Parathyroid adenoma (tissue), 2 donors: ENCODE data around the gene PCCB.
"Not testable (repeated sequence)": the region's sequence is repeated elsewhere in the genome, so short reads cannot be mapped to it uniquely, and the experiment has no call there.

Experiments
- H2AFZ ChIP-seq: fragments of 300-600 bp; sonication (generic); one replicate; pipeline ENCODE4 v1.7.0; 2017; ENCODE audit warnings: antibody characterized with exemption, mild to moderate bottlenecking
- H3K27ac ChIP-seq: fragments of 300-600 bp; sonication (generic); one replicate; pipeline ENCODE4 v1.7.0; 2017
- H3K27me3 ChIP-seq: fragments of 300-600 bp; sonication (generic); one replicate; pipeline ENCODE4 v1.7.0; 2017; ENCODE audit warnings: low read length; ENCODE audit not compliant: control insufficient read depth, insufficient read depth
- H3K36me3 ChIP-seq: fragments of 300-600 bp; sonication (generic); one replicate; pipeline ENCODE4 v1.7.0; 2017; ENCODE audit warnings: low read length; ENCODE audit not compliant: control insufficient read depth, insufficient read depth
- H3K4me1 ChIP-seq: fragments of 300-600 bp; sonication (generic); one replicate; pipeline ENCODE4 v1.7.0; 2017; ENCODE audit warnings: control low read depth
- H3K4me2 ChIP-seq: fragments of 300-600 bp; sonication (generic); one replicate; pipeline ENCODE4 v1.7.0; 2017; ENCODE audit warnings: low read length
- H3K4me3 ChIP-seq: fragments of 300-600 bp; sonication (generic); one replicate; pipeline ENCODE4 v1.7.0; 2017; ENCODE audit warnings: low read depth, low read length
- H3K79me2 ChIP-seq: fragments of 300-600 bp; sonication (generic); one replicate; pipeline ENCODE4 v1.7.0; 2017; ENCODE audit warnings: control low read depth
- H3K9ac ChIP-seq: fragments of 300-600 bp; sonication (generic); one replicate; pipeline ENCODE4 v1.7.0; 2017; ENCODE audit warnings: mild to moderate bottlenecking
- H3K9me3 ChIP-seq: fragments of 300-600 bp; sonication (generic); one replicate; pipeline ENCODE4 v1.7.0; 2017; ENCODE audit warnings: low read length; ENCODE audit not compliant: control insufficient read depth
- CTCF ChIP-seq: fragments of 300-600 bp; sonication (generic); IDR thresholded peaks from one replicate; pipeline ENCODE4 v1.7.0; 2017; ENCODE audit warnings: antibody characterized with exemption, mild to moderate bottlenecking
- donor health status: primary hyperparathyroidism.

Gene PCCB

GRCh38 chr3:136270179-136270578, 20.0 kb downstream of the PCCB start:
- no peaks in the 10 kb centered on the region for H3K4me1 ChIP-seq
- no peak overlapping the region for H3K9ac ChIP-seq
- H3K27me3 ChIP-seq: no peaks in the 10 kb centered on the region
- H2AFZ ChIP-seq: no peak overlapping the region
- no peak overlapping the region for H3K4me2 ChIP-seq
- TF ChIP-seq CTCF: no peak
- no peaks in the 10 kb centered on the region for H3K79me2 ChIP-seq
- H3K36me3 ChIP-seq: no peaks in the 10 kb centered on the region
- no peak overlapping the region for H3K4me3 ChIP-seq
- H3K27ac ChIP-seq: no peak overlapping the region
- no peaks in the 10 kb centered on the region for H3K9me3 ChIP-seq

- not testable (repeated sequence) for H3K4me1 ChIP-seq, H2AFZ ChIP-seq, H3K36me3 ChIP-seq, H3K27ac ChIP-seq, H3K4me3 ChIP-seq, H3K79me2 ChIP-seq, H3K9me3 ChIP-seq, H3K4me2 ChIP-seq, H3K9ac ChIP-seq, H3K27me3 ChIP-seq
Measured at GRCh38 chr3:136271626-136272025, 21.5 kb downstream of the PCCB start.

GRCh38 chr3:136276049-136276755, 26.1 kb downstream of the PCCB start:
- H3K79me2 ChIP-seq: no peaks in the 10 kb centered on the region
- H3K36me3 ChIP-seq: no peaks in the 10 kb centered on the region
- peaks cover 4% of the 10 kb centered on the region for H3K9me3 ChIP-seq
- no peak overlapping the region for H3K4me2 ChIP-seq
- no peak overlapping the region for H3K4me3 ChIP-seq
- no peaks in the 10 kb centered on the region for H3K4me1 ChIP-seq
- H2AFZ ChIP-seq: no peak overlapping the region
- H3K9ac ChIP-seq: no peak overlapping the region
- no peak for TF ChIP-seq CTCF
- H3K27me3 ChIP-seq: no peaks in the 10 kb centered on the region
- no peak overlapping the region for H3K27ac ChIP-seq

GRCh38 chr3:136277115-136277514, 27.0 kb downstream of the PCCB start:
- H3K4me2 ChIP-seq: no peak overlapping the region
- H3K9ac ChIP-seq: no peak overlapping the region
- H3K27ac ChIP-seq: no peak overlapping the region
- TF ChIP-seq CTCF: no peak
- H3K79me2 ChIP-seq: no peaks in the 10 kb centered on the region
- H2AFZ ChIP-seq: no peak overlapping the region
- no peaks in the 10 kb centered on the region for H3K27me3 ChIP-seq
- no peaks in the 10 kb centered on the region for H3K36me3 ChIP-seq
- H3K9me3 ChIP-seq: peaks cover 4% of the 10 kb centered on the region
- H3K4me1 ChIP-seq: no peaks in the 10 kb centered on the region
- H3K4me3 ChIP-seq: no peak overlapping the region

- no peaks in the 10 kb centered on the region for H3K27me3 ChIP-seq
- no peak for TF ChIP-seq CTCF
- no peak overlapping the region for H3K4me2 ChIP-seq
- H3K9ac ChIP-seq: no peak overlapping the region
- no peaks in the 10 kb centered on the region for H3K79me2 ChIP-seq
- no peaks in the 10 kb centered on the region for H3K4me1 ChIP-seq
- H2AFZ ChIP-seq: no peak overlapping the region
- no peak overlapping the region for H3K27ac ChIP-seq
- H3K9me3 ChIP-seq: peaks cover 4% of the 10 kb centered on the region
- H3K36me3 ChIP-seq: no peaks in the 10 kb centered on the region
- H3K4me3 ChIP-seq: no peak overlapping the region
Measured at GRCh38 chr3:136277634-136278033, 27.5 kb downstream of the PCCB start.
